CD14-positive monocyte (primary cell): ENCODE measurements around the gene CDH16. TPM values are rescaled to one million over a fixed set of nuclear protein-coding genes. Genes with fewer than 3 reads are reported as not detected.

ENCODE experiments used
- DNase-seq, 3 donors: peaks; one replicate each; pipeline ENCODE4 v3.0.0-alpha.2; 2011 to 2022
- H2AFZ ChIP-seq: 2 replicates; pipeline ENCODE4 v1.6.0; 2012; ENCODE audit warnings: mild to moderate bottlenecking, low read depth, low read length, inconsistent platforms; ENCODE audit not compliant: insufficient read depth, poor library complexity, severe bottlenecking
- H3K27ac ChIP-seq, 2 donors: 1 replicate in 1 of 2; 2 replicates in 1 of 2; pipeline ENCODE4 v1.5.1; 2012 to 2013; ENCODE audit warnings: low read length in 2 of 2, control low read depth in 1 of 2, inconsistent platforms in 1 of 2, low read depth in 1 of 2, mild to moderate bottlenecking in 1 of 2
- H3K27me3 ChIP-seq, 2 donors: one replicate each; pipeline versions ENCODE4 v1.6.0 to v1.6.1; 2011 to 2013; ENCODE audit warnings: low read length in 2 of 2; ENCODE audit not compliant: control insufficient read depth in 2 of 2, insufficient read depth in 2 of 2
- H3K36me3 ChIP-seq, 2 donors: replicated peaks in 1 of 2; 1 replicate in 1 of 2; 2 replicates in 1 of 2; pipeline versions ENCODE4 v1.5.1 to v1.6.1; 2012 to 2013; ENCODE audit warnings: low read length in 2 of 2, control low read depth in 1 of 2, inconsistent platforms in 1 of 2, mild to moderate bottlenecking in 1 of 2; ENCODE audit not compliant: insufficient read depth in 2 of 2, control insufficient read depth in 1 of 2
- H3K4me1 ChIP-seq, 2 donors: 1 replicate in 1 of 2; 2 replicates in 1 of 2; pipeline versions ENCODE4 v1.5.1 to v1.6.1; 2012 to 2013; ENCODE audit warnings: low read length in 2 of 2, control low read depth in 1 of 2, inconsistent platforms in 1 of 2, mild to moderate bottlenecking in 1 of 2, moderate library complexity in 1 of 2; ENCODE audit not compliant: insufficient read depth in 2 of 2, control insufficient read depth in 1 of 2
- H3K4me2 ChIP-seq: replicated peaks from 2 replicates; pipeline ENCODE3; 2012; ENCODE audit warnings: low read length, moderate library complexity, mild to moderate bottlenecking; ENCODE audit not compliant: poor library complexity, severe bottlenecking; ENCODE audit errors: extremely low read depth
- H3K4me3 ChIP-seq, 3 experiments: fragments of 200-600 bp in 1 of 3; sonication (generic) in 1 of 3; replicated peaks in 1 of 3; 1 replicate in 2 of 3; 2 replicates in 1 of 3; pipeline ENCODE4 v1.5.1; 2011 to 2013; ENCODE audit warnings: low read length in 3 of 3, mild to moderate bottlenecking in 3 of 3, control low read depth in 2 of 3, low read depth in 2 of 3, inconsistent platforms in 1 of 3, moderate library complexity in 1 of 3
- H3K79me2 ChIP-seq: 2 replicates; pipeline ENCODE4 v1.6.0; 2012; ENCODE audit warnings: mild to moderate bottlenecking, control low read depth, inconsistent platforms, low read length, moderate library complexity; ENCODE audit not compliant: insufficient read depth
- H3K9ac ChIP-seq: 2 replicates; pipeline ENCODE4 v1.6.0; 2017; ENCODE audit warnings: low read length, mild to moderate bottlenecking; ENCODE audit not compliant: insufficient read depth, poor library complexity, severe bottlenecking
- H3K9me3 ChIP-seq, 2 donors: replicated peaks in 1 of 2; 1 replicate in 1 of 2; 2 replicates in 1 of 2; pipeline versions ENCODE4 v1.5.1 to v1.6.1; 2012 to 2013; ENCODE audit warnings: low read length in 2 of 2, control low read depth in 1 of 2; ENCODE audit not compliant: control insufficient read depth in 1 of 2, insufficient read depth in 1 of 2
- H4K20me1 ChIP-seq: 2 replicates; pipeline ENCODE4 v1.6.0; 2012; ENCODE audit warnings: mild to moderate bottlenecking, low read length, control low read depth, moderate library complexity; ENCODE audit not compliant: insufficient read depth
- H3K27ac Mint-ChIP-seq, 7 donors: one replicate each; pipeline ENCODE4 v1.8.0; 2020; ENCODE audit warnings: mild to moderate bottlenecking in 7 of 7, mixed read lengths in 7 of 7, moderate library complexity in 6 of 7, inconsistent platforms in 2 of 7
- H3K27me3 Mint-ChIP-seq, 3 donors: one replicate each; pipeline ENCODE4 v1.8.0; 2021 to 2022; ENCODE audit warnings: low read depth in 3 of 3, mild to moderate bottlenecking in 3 of 3, mixed read lengths in 3 of 3, moderate library complexity in 3 of 3, inconsistent platforms in 1 of 3
- H3K36me3 Mint-ChIP-seq, 2 donors: one replicate each; pipeline ENCODE4 v1.8.0; 2020; ENCODE audit warnings: mixed read lengths in 2 of 2, inconsistent platforms in 1 of 2, mild to moderate bottlenecking in 1 of 2
- H3K4me1 Mint-ChIP-seq: one replicate; pipeline ENCODE4 v1.8.0; 2020; ENCODE audit warnings: mild to moderate bottlenecking, mixed read lengths
- H3K4me3 Mint-ChIP-seq, 2 donors: one replicate each; pipeline ENCODE4 v1.8.0; 2020; ENCODE audit warnings: mild to moderate bottlenecking in 2 of 2, mixed read lengths in 2 of 2, moderate library complexity in 1 of 2
- H3K9me3 Mint-ChIP-seq, 7 donors: one replicate each; pipeline ENCODE4 v1.8.0; 2020 to 2022; ENCODE audit warnings: mixed read lengths in 7 of 7, mild to moderate bottlenecking in 6 of 7, moderate library complexity in 6 of 7, inconsistent platforms in 2 of 7
- WGBS: methylation state at CpG from one replicate; pipeline ENCODE4 v1.1.5; 2013; ENCODE audit warnings: missing lambda C conversion rate; ENCODE audit not compliant: insufficient coverage; 5-methylcytosine and 5-hydroxymethylcytosine counted together
- intact Hi-C, 2 donors: fragments of 100-400 bp; cut with micrococcal nuclease; formaldehyde crosslinking; loops; one replicate each; pipeline versions ENCODE4 v1.15.0 to v1.15.1; 2023
- polyA plus RNA-seq, 3 donors: library from polyadenylated mRNA; depleted of rRNA in 1 of 3; unstranded in 2 of 3; stranded (reverse) in 1 of 3; fragments of 300-500 nt in 2 of 3; fragments of >200 nt in 1 of 3; fragmentation: Illumina TruSeq in 2 of 3; gene quantifications; 1 replicate in 2 of 3; 2 replicates in 1 of 3; pipeline ENCODE4 v1.2.3, GENCODE V29; 2012 to 2021
- TF ChIP-seq, protein P1 (sequence below): fragments of 200-600 bp; IDR thresholded peaks from one replicate; pipeline ENCODE4 v1.8.0; 2022; ENCODE audit warnings: antibody characterized with exemption, mild to moderate bottlenecking

Gene CDH16
- polyA plus RNA-seq, 3 donors, result not detected

DNA sequence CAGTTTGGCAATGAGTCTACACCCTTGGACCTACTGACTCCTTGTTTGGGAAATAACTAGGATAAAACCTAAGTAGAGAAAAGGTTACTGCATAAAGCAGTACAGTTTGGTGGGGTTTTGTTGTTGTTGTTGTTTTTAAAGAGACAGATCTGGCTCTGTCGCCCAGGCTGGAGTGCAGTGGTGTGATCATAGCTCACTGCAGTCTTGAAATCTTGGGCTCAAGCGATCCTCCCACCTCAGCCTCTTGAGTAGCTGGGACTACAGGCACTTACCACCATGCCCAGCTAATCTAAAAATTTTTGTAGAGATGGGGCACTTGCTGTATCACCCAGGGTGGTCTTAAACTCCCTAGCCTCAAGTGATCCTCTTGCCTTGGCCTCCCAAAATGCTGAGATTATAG, 37.1 kb downstream of the CDH16 start:
- H4K20me1 ChIP-seq, result no peaks in the 10 kb centered on the region
- H3K9ac ChIP-seq, result no peak overlapping the region
- no CpG with 5 or more reads among the region's 2 CpGs for WGBS
- Mint-ChIP-seq H3K27me3 (peaks cover 39 to 51% (median 44%) of the 10 kb centered on the region in 3 donors), H3K4me1 (peaks cover 22% of the 10 kb centered on the region), H3K4me3 (peak overlapping the region in 1 of 2 donors; percentile 63), H3K9me3 (peaks cover 0 to 9% (median 2%) of the 10 kb centered on the region in 7 donors), H3K27ac (no peak overlapping the region), H3K36me3 (peaks cover 14 to 17% of the 10 kb centered on the region in 2 donors)
- no peak overlapping the region for H2AFZ ChIP-seq
- H3K4me3 ChIP-seq, result no peak overlapping the region
- peaks cover 3 to 13% of the 10 kb centered on the region in 2 donors for H3K36me3 ChIP-seq
- peaks cover under 1% of the 10 kb centered on the region in 2 donors for H3K9me3 ChIP-seq
- peaks cover 7 to 44% of the 10 kb centered on the region in 2 donors for H3K27me3 ChIP-seq
- intact Hi-C loops, result no loop called here
- H3K4me1 ChIP-seq, result peaks cover 23 to 29% of the 10 kb centered on the region in 2 donors
- DNase-seq, result no peak
- TF ChIP-seq, protein P1, sequence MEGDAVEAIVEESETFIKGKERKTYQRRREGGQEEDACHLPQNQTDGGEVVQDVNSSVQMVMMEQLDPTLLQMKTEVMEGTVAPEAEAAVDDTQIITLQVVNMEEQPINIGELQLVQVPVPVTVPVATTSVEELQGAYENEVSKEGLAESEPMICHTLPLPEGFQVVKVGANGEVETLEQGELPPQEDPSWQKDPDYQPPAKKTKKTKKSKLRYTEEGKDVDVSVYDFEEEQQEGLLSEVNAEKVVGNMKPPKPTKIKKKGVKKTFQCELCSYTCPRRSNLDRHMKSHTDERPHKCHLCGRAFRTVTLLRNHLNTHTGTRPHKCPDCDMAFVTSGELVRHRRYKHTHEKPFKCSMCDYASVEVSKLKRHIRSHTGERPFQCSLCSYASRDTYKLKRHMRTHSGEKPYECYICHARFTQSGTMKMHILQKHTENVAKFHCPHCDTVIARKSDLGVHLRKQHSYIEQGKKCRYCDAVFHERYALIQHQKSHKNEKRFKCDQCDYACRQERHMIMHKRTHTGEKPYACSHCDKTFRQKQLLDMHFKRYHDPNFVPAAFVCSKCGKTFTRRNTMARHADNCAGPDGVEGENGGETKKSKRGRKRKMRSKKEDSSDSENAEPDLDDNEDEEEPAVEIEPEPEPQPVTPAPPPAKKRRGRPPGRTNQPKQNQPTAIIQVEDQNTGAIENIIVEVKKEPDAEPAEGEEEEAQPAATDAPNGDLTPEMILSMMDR, result no peak
- H3K27ac ChIP-seq, result no peak overlapping the region
- no peaks in the 10 kb centered on the region for H3K79me2 ChIP-seq
- H3K4me2 ChIP-seq, result no peak overlapping the region

DNA sequence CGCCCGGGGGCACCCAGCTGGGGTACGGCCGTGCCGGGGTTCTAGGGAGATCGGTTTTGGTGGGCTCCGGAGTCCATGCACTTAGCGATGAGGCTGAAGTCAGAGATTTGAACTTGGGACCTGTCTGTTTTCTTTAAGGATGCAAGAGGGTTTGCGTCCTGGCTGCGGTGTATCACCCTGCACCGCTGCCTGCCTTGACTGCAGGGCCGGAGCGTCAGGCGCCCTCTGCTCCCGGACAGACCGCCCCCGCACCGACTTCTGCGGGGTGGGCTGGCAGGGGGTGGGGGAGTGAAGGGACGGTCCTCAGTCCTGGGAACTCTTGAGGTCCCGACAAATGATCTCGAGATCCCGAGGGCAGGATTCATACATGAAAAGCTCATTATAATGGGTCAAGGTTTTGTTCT, 37.7 kb downstream of the CDH16 start:
- 1% methylated on average over 15 of the region's 23 CpGs for WGBS
- H3K9me3 Mint-ChIP-seq, result peaks cover 3 to 15% (median 8%) of the 10 kb centered on the region in 7 donors
- Histone ChIP-seq H3K27ac (no peak overlapping the region), H3K4me2 (peak overlapping the region; percentile 93), H3K79me2 (no peaks in the 10 kb centered on the region), H4K20me1 (no peaks in the 10 kb centered on the region), H3K36me3 (peaks cover 3 to 13% of the 10 kb centered on the region in 2 donors), H3K4me1 (peaks cover 23 to 29% of the 10 kb centered on the region in 2 donors), H3K4me3 (peak overlapping the region; percentile 54 to 87 (median 56)), H3K9ac (peak overlapping the region; percentile 64), H3K27me3 (peaks cover 7 to 50% of the 10 kb centered on the region in 2 donors), H2AFZ (peak overlapping the region; percentile 93), H3K9me3 (peaks cover 5 to 6% of the 10 kb centered on the region in 2 donors)
- intact Hi-C loops, result no loop called here
- no peak for DNase-seq
- TF ChIP-seq, protein P1, result no peak
- H3K36me3 Mint-ChIP-seq, result peaks cover 14 to 18% of the 10 kb centered on the region in 2 donors
- H3K27me3 Mint-ChIP-seq, result peaks cover 44 to 57% (median 49%) of the 10 kb centered on the region in 3 donors
- peaks cover 22% of the 10 kb centered on the region for H3K4me1 Mint-ChIP-seq
- H3K4me3 Mint-ChIP-seq, result peak overlapping the region; percentile 96 to 99
- no peak overlapping the region for H3K27ac Mint-ChIP-seq
